NCI-H1694 treated with DMSO at 0.1 percent for 48 hours (cell line): ENCODE results near the gene NEDD8.

Experiments used
- DNase-seq: peaks from one replicate; lab custom pipeline; 2025; lab: John Stamatoyannopoulos, UW

The NEDD8 gene

DNA sequence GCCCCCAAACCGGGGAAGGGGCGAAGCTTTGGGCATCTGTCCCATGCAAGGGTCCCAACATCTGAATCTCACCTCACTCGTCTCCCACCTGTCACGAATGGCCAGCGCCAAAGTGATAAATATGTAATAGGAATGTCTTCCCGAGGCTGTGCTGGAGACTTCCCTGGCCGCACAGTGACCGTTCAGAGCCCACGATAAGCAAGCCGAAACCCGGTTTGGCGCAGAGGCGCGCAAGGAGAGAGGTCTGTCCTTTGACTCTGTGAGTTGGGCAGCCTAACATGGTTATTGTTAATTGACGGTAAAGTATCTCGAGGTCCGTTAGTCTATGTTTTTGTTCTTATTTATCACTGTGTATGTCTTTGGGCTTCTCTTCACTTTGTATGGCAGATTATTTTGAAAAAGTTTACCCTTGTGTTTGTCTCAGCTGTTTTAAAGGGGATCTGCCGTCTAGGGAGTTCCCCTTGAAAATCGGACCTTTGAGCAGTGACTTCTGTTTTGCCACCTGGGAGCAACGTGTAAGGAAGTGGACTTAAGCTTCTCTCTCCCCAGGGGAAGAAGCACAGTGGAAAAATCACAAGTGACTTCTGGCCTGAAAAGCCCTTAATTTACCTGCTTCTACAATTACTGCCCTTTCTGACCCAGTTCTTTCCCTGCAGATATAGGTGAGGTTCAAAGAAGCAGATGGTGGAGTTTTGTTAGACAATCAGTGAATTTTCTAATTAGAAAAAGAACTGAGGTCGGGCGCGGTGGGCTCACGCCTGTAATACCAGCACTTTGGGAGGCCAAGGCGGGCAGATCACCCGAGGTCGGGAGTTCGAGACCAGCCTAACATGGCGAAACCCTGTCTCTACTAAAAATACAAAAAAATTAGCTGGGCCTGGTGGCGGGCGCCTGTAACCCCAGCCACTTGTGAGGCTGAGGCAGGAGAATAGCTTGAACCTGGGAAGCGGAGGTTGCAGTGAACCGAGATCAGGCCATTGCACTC, 35.8 kb downstream of the NEDD8 start:
- DNase-seq, result no peak

GRCh38 chr14:24195186-24196070, 36.7 kb downstream of the NEDD8 start, which contains the start of gene TM9SF1:
TSS of gene TM9SF1 (minus strand) at chr14:24195441. CDS start at chr14:24195019, 422 bp downstream.
- DNase-seq, result peak; percentile 55

DNA sequence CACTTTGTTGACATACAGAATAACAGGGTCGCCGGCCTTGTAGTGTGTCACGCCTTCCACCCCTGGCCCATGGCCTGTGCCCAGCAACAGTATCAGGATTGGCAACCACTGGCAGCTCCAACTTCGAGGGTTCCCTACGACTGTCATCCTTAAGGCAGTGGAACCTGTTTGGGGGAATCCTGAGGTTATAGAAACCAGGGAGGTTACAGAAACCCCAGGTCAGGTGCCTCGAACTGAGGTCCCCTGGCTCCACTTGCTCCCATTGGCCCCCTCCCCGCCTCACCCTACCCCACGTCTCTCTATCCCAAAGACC, 37.3 kb downstream of the NEDD8 start:
- DNase-seq, result no peak

DNA sequence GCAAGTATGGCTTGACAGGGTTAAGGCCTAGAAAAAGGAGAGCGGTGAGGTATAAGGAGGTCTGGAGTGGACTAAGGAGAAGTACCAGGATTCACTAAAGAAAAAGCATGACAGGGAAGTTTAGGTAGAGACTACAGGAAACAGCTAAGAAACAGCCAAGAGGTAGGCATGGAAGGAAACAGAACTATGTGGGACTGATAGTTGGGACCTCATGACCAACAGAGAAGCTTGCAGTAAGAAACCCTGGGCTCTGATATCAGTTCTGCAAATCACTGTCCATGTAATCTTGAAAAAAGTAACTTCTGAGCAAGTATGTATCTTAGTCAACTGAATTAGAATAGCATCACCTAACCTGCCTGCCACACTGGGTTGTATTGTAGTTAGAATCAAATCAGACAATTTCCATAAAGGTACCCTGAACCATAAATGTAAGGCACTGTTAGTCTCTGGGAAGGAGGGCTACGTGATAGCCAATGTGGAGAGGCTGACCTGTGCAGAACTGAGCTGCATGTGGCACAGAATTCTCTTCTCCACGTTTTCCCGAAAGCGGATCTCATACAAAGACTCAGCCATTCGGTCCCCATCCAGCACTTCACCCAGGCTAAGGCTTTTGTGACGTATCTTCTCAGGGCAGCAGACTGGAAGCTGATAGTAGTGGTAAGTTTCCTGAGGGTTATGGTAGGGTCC, 37.8 kb downstream of the NEDD8 start:
- DNase-seq, result no peak

GRCh38 chr14:24192933-24193332, 39.2 kb downstream of the NEDD8 start:
- no peak for DNase-seq

- DNase-seq, result no peak
Observed at GRCh38 chr14:24190416-24190815, 41.8 kb downstream of the NEDD8 start.

GRCh38 chr14:24189460-24189859, 42.7 kb downstream of the NEDD8 start:
- no peak for DNase-seq

DNA sequence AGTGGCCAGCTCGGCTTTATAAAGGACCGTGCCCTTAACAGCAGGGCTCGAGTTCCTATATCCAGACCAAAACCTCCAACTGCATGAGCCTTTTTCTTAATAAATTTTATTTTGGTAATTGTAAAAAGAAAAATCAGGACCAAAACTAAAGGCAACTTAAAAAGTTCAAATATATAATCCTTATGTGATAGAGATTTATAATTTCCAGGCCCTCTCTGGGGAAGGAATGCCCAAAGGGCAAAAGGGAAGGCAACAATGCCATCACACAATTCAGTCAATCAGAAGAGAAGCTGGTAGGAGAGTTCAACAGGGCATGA, 43.1 kb downstream of the NEDD8 start:
- DNase-seq, result no peak

- peak; percentile 96 for DNase-seq
Observed at GRCh38 chr14:24188251-24189058, 43.7 kb downstream of the NEDD8 start, which contains the start of gene IPO4. TSS of gene IPO4 (minus strand) at chr14:24188816. CDS start at chr14:24188787, 29 bp downstream.

DNA sequence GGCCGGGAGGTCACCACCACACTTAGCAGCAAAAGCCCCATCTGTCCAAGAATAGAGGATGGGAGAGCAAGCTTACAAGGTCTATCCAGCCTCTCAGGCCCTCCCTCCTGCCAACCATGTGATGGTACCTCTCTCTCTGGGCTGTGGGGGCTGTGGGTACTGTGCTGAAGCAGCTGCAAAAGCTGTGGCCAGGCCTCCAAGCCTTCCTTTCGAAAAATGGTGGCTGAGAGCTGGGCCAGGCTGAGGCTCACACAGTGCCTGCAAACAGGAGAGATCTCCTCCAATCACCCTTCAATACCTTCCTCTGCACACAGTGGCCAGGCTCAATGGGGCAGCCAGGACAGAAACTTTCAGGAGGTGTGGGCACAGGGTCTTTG, 44.6 kb downstream of the NEDD8 start:
- DNase-seq, result no peak

GRCh38 chr14:24186831-24187538, 45.2 kb downstream of the NEDD8 start:
- no peak for DNase-seq

DNA sequence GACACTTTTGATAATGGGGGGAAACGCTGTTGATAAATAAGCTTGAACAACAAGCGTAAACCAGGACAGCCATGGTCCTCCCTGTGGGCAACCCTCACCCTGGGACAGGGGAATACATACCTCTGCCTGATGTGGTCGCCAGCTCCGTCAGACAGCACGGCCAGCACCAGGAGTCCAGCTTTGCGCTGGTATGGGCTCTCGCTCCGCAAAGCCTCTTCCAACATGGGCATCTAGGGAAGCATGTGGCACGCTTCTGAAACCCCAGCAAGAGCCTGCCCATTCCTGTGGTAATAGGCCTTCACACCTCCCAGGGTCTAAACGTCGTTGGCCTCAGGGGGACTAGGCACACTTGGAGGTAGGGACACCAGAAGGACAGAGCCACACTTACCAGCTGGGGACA, 46.4 kb downstream of the NEDD8 start:
- no peak for DNase-seq

- no peak for DNase-seq
Observed at GRCh38 chr14:24185026-24185425, 47.1 kb downstream of the NEDD8 start.

- DNase-seq, result no peak
Observed at GRCh38 chr14:24184104-24184970, 47.8 kb downstream of the NEDD8 start.

- no peak for DNase-seq
Observed at GRCh38 chr14:24183014-24183481, 49.1 kb downstream of the NEDD8 start.

DNA sequence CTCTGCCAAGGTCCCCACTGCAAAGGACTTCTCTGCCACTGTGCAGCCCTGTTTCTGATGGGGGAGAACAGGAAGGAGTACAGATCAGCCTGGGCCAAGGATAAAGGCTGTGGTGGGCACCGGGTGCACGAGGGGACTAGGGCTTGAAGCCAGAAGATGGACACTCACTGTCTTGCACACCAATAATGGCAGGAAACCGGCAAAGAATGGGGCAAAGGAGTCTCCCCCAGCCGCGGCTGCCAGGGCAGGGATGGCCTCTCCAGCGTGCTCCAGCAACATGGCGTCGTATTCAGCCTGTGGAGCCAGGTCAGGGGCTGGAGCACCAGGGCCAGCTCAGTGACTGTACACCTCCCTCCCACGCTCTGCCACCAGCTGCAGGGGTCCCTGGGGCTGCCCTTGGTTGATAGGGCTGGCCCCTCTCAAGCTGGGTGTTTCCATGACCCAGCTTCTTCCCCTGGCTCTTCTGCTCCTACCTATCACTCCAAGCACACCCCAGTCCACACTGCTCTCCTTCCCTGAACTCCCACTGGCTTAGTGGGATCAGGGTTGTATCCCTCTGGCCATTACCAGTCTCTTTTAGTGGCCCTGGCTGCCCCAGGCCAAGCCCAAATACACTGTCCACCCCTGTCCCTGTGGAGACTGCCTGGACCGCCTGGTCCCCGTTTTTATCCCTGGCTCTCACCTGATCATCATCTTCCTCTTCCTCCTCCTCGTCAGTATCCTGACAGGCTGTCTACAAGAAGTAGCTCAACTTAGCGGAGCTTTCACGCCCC, 49.9 kb downstream of the NEDD8 start:
- no peak for DNase-seq

GRCh38 chr14:24181371-24182077, 50.6 kb downstream of the NEDD8 start:
- DNase-seq, result no peak
